GM12891 (cell line): ENCODE measurements around the gene SLC5A4.

Experiments
- POLR2A ChIP-seq: IDR thresholded peaks from 2 replicates; pipeline ENCODE4 v1.6.1; 2011; ENCODE audit warnings: low read depth, low read length, control low read depth
- POLR2AphosphoS5 ChIP-seq: IDR thresholded peaks from 2 replicates; pipeline ENCODE4 v1.6.1; 2011; ENCODE audit warnings: low read depth, low read length, control low read depth
- POU2F2 ChIP-seq: IDR thresholded peaks from 2 replicates; pipeline ENCODE4 v1.6.1; 2011; ENCODE audit warnings: low read depth, mild to moderate bottlenecking, control low read depth, low read length, moderate library complexity
- TAF1 ChIP-seq: IDR thresholded peaks from 2 replicates; pipeline ENCODE4 v1.6.1; 2011; ENCODE audit warnings: low read depth, low read length, control low read depth

DNA sequence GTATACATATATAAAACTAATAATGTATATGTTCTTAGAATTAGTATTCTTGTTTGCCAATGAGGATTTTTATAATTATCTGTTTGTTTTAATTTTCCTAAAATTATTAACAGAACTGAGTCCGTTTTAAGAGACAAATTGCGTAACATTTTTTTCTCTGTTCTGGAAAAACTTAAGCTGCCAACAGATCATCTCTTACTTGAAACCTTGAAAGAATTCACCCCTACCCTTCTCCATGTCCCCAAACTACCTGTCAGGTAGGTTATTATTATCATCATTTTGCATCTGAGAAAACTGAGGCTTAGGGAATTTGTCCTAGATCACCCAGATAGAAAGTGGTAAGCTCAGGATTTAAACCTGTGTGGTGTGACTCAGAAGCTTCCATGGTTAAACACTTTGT lies 14.7 kb downstream of the SLC5A4 start:
- no peak for TF ChIP-seq POLR2A
- no peak for TF ChIP-seq POU2F2
- no peak for TF ChIP-seq TAF1
- no peak for TF ChIP-seq POLR2AphosphoS5
